Lung (tissue), 12 donors: ENCODE measurements around the gene TAC1. TPM values are rescaled to one million over a fixed set of nuclear protein-coding genes. Genes with fewer than 3 reads are reported as not detected.

Experiments
- ATAC-seq: fragments of 200-7000 bp; cut with Tn5 transposase; one replicate; pipeline ENCODE4 v1.9.1; 2020; ENCODE audit warnings: moderate number of reproducible peaks; ENCODE audit not compliant: insufficient read depth, low FRiP score
- DNase-seq, 3 donors: peaks; one replicate each; pipeline ENCODE4 v3.0.0-alpha.2; 2013 to 2017
- H3K27ac ChIP-seq, 2 donors: one replicate each; pipeline ENCODE4 v1.5.1; 2013; ENCODE audit warnings: mild to moderate bottlenecking in 2 of 2, moderate library complexity in 2 of 2, control low read depth in 1 of 2, inconsistent platforms in 1 of 2, low read depth in 1 of 2, low read length in 1 of 2
- H3K27me3 ChIP-seq, 3 donors: one replicate each; pipeline ENCODE4 v1.5.1; 2013; ENCODE audit warnings: low read length in 2 of 3; ENCODE audit not compliant: control insufficient read depth in 3 of 3, insufficient read depth in 3 of 3
- H3K36me3 ChIP-seq, 4 donors: one replicate each; pipeline ENCODE4 v1.5.1; 2013; ENCODE audit warnings: low read length in 4 of 4, mild to moderate bottlenecking in 1 of 4, moderate library complexity in 1 of 4; ENCODE audit not compliant: control insufficient read depth in 4 of 4, insufficient read depth in 4 of 4
- H3K4me1 ChIP-seq, 5 donors: one replicate each; pipeline ENCODE4 v1.5.1; 2013; ENCODE audit warnings: low read length in 5 of 5, mild to moderate bottlenecking in 2 of 5, moderate library complexity in 1 of 5; ENCODE audit not compliant: control insufficient read depth in 5 of 5, insufficient read depth in 5 of 5
- H3K4me3 ChIP-seq: one replicate; pipeline ENCODE4 v1.5.1; 2013; ENCODE audit warnings: mild to moderate bottlenecking, control low read depth, moderate library complexity
- H3K9ac ChIP-seq, 2 donors: one replicate each; pipeline ENCODE4 v1.5.1; 2013; ENCODE audit warnings: low read length in 2 of 2, control low read depth in 1 of 2; ENCODE audit not compliant: insufficient read depth in 1 of 2
- H3K9me3 ChIP-seq, 4 donors: one replicate each; pipeline ENCODE4 v1.5.1; 2013; ENCODE audit warnings: low read length in 3 of 4, mild to moderate bottlenecking in 1 of 4, moderate library complexity in 1 of 4; ENCODE audit not compliant: control insufficient read depth in 4 of 4, insufficient read depth in 3 of 4
- WGBS, 2 donors: extraction: QIAGEN DNeasy Blood & Tissue Kit; methylation state at CpG; one replicate each; pipeline ENCODE4 v1.1.7; 2013; 5-methylcytosine and 5-hydroxymethylcytosine counted together
- polyA plus RNA-seq, 2 donors: library from polyadenylated mRNA; stranded (reverse); fragments of 200-250 nt; gene quantifications; one replicate each; pipeline ENCODE4 v1.2.1, GENCODE V29; 2013
- total RNA-seq, 2 donors: library from RNA; depleted of rRNA in 1 of 2; stranded (reverse); fragments of >200 nt in 1 of 2; gene quantifications; one replicate each; pipeline ENCODE4 v1.2.1, GENCODE V29; 2014 to 2021
- TF ChIP-seq, protein P1 (sequence below): IDR thresholded peaks from 2 replicates; pipeline ENCODE4 v1.5.1; 2012; ENCODE audit warnings: mild to moderate bottlenecking; ENCODE audit errors: control extremely low read depth, extremely low read depth
- donor health status: control.
- donor health status: control.
- donor health status: Bipolar disorder and iron deficiency.
- donor health status: healthy.
- donor health status: DM: yes; HTN: yes; CAD: no.

Gene TAC1
- total and polyA plus RNA-seq, 4 donors = 0.30 TPM; not detected in 3

DNA sequence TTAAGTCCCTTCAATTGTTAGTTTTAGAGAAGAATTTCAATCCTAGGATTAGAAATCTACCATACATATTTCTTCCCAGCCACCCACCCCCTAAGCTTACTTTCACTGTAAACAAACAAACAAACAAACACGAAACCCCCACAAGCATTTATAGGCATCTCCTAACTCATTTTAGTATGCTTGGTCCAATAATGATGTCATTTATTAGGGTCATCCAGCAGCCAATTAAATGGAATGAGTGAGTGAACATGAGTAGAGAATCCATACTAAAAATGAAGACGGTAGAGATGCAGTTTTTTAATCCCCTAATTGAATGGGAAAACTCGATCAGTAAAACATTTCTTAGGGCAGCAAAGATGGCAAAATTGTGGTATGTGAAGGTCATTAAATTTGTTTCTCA is 3.2 kb downstream of the TAC1 start:
- no peak overlapping the region for H3K9ac ChIP-seq
- DNase-seq = no peak
- no peaks in the 10 kb centered on the region for H3K36me3 ChIP-seq
- no peak overlapping the region for H3K27ac ChIP-seq
- H3K4me3 ChIP-seq = no peak overlapping the region
- peaks cover 0 to 7% (median 0%) of the 10 kb centered on the region in 4 donors for H3K9me3 ChIP-seq
- TF ChIP-seq, protein P1, sequence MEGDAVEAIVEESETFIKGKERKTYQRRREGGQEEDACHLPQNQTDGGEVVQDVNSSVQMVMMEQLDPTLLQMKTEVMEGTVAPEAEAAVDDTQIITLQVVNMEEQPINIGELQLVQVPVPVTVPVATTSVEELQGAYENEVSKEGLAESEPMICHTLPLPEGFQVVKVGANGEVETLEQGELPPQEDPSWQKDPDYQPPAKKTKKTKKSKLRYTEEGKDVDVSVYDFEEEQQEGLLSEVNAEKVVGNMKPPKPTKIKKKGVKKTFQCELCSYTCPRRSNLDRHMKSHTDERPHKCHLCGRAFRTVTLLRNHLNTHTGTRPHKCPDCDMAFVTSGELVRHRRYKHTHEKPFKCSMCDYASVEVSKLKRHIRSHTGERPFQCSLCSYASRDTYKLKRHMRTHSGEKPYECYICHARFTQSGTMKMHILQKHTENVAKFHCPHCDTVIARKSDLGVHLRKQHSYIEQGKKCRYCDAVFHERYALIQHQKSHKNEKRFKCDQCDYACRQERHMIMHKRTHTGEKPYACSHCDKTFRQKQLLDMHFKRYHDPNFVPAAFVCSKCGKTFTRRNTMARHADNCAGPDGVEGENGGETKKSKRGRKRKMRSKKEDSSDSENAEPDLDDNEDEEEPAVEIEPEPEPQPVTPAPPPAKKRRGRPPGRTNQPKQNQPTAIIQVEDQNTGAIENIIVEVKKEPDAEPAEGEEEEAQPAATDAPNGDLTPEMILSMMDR = no peak
- 72 to 74% methylated on average over 3 of the region's 3 CpGs for WGBS, 2 donors
- no peak for ATAC-seq
- H3K27me3 ChIP-seq = peaks cover 0 to 58% (median 45%) of the 10 kb centered on the region in 3 donors
- peaks cover 0 to 21% (median 0%) of the 10 kb centered on the region in 5 donors for H3K4me1 ChIP-seq

DNA sequence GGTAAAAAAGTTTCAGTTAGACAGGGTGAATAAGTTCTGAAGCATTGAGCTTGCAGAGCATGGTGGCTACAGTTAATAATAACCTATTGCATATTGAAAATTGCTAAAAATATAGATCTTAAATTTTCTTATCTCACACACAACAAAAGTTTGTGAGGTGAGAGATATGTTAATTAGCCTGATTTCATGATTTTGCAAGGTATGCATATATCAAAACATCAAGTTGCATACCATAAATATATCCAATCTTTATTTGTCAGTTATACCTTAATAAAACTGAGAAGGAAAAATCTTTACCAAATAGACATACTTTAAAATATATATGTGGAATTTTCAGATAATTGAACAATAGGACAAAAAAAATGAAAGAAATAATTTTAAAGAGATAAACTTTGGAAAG is 16.6 kb downstream of the TAC1 start:
- H3K9me3 ChIP-seq = no peaks in the 10 kb centered on the region
- DNase-seq = no peak
- H3K27me3 ChIP-seq = no peaks in the 10 kb centered on the region
- H3K4me3 ChIP-seq = no peak overlapping the region
- TF ChIP-seq, protein P1 = no peak
- no peaks in the 10 kb centered on the region for H3K4me1 ChIP-seq
- ATAC-seq = no peak
- H3K9ac ChIP-seq = no peak overlapping the region
- H3K36me3 ChIP-seq = no peaks in the 10 kb centered on the region
- no peak overlapping the region for H3K27ac ChIP-seq

DNA sequence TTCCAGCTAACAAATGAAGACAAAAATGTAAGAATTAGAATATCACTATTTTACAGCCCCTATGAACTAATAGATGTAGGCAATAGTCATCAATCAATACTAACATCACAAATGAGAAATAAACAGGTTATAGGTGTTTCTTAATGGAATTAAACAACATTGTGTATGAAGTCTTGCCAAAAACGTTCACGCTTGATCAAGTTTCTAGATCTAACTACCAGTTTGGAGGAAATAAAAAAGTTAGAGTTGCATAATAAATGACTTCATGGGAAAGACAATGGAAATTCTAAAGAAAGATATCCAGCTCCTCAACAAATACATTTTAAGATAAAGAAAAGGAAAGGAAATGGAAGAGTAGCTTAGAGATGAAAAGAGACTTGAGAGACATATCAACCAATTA is 19.7 kb downstream of the TAC1 start:
- ATAC-seq = no peak
- TF ChIP-seq, protein P1 = no peak
- 53 to 81% methylated on average over 2 of the region's 2 CpGs for WGBS, 2 donors
- Histone ChIP-seq H3K9ac (no peak overlapping the region), H3K4me3 (no peak overlapping the region), H3K4me1 (no peaks in the 10 kb centered on the region), H3K27ac (no peak overlapping the region), H3K9me3 (no peaks in the 10 kb centered on the region), H3K36me3 (no peaks in the 10 kb centered on the region), H3K27me3 (no peaks in the 10 kb centered on the region)
- no peak for DNase-seq

DNA sequence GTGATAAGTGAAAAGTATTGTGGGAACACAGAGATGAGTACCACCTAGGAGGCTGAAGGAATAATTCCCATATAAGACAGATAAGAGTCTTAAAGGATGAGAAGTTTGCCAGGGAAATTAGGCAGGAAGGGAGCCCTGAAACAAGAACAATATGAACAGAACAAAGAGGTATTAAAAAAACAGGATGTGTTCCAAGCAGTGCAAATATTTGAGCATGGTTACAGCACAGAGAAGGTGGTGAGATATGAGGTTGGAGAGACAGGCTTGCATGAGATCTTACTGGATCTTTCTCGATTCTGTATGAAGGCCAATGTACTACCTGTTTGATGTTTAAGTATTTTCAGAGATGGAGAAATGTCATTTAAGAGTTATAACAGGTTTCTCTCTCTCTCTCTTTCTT is 20.3 kb downstream of the TAC1 start:
- Histone ChIP-seq H3K4me1 (no peaks in the 10 kb centered on the region), H3K36me3 (no peaks in the 10 kb centered on the region), H3K4me3 (no peak overlapping the region), H3K27ac (no peak overlapping the region), H3K9ac (no peak overlapping the region), H3K9me3 (no peaks in the 10 kb centered on the region), H3K27me3 (no peaks in the 10 kb centered on the region)
- WGBS, 2 donors = 45 to 67% methylated on average over 1 of the region's 1 CpG
- TF ChIP-seq, protein P1 = no peak
- no peak for DNase-seq
- ATAC-seq = no peak
